GM19372 (cell line): ENCODE results near the gene FRMD1.

ENCODE experiments used
- ATAC-seq: cut with Tn5 transposase; IDR thresholded peaks from one replicate; pipeline ENCODE4 v1.9.1; 2021; ENCODE audit warnings: mild to moderate bottlenecking, low read depth, moderate library complexity; ENCODE audit not compliant: unreplicated experiment

Gene FRMD1

DNA sequence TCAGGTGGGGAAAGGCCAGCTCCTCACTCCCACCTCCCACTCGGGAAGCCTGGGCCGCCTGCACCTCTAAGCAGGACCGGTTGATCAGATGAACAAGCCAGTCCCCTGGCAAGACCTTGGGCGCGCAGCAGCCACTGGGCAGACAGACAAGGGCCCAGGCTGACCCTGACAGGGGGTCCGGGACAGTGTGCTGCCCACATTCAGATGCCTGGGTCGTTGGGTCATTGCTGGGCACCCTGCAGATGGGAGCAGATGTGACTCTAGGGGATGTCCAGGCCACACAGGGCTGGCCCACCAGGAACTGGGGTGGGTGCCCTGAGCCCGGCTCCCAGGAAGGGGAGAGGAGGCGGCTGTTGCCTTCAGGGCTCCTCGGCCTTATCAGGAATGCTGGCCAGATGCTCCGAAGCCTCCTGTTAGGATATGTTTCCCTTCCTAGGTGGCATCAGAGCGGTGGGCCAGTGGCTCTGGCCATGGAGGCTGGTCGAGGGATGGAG lies 17.3 kb upstream of the FRMD1 start:
- ATAC-seq = no peak

GRCh38 chr6:168095716-168096250 lies 16.8 kb upstream of the FRMD1 start:
- no peak for ATAC-seq

DNA sequence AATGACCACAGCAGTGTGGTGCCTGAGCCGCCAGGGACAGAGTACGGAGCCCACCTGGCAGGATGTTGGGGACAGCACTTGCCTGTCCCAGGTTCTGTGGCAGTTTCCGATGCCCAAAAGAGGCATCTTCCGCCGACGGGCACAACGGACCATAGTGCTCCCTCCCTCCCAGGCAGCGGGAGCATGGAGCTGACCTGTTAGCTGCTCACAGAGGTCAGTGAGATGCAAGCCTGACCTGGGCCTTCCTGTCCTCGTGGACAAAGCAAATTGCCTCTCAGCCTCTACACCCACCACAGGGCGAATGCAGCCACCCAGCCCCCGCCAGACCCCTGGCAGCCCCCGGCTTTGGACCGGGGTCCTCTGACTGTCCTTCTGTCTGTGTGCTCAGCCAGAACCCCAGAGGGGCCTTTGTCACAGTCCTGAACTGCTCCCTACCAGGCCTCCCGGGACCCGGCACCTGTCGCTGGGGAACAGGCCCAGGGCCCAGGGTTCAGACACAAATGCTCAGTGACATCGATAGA lies 16.2 kb upstream of the FRMD1 start:
- no peak for ATAC-seq

- ATAC-seq = no peak
These were observed 14.6 kb upstream of the FRMD1 start for GRCh38 chr6:168093634-168094033.

DNA sequence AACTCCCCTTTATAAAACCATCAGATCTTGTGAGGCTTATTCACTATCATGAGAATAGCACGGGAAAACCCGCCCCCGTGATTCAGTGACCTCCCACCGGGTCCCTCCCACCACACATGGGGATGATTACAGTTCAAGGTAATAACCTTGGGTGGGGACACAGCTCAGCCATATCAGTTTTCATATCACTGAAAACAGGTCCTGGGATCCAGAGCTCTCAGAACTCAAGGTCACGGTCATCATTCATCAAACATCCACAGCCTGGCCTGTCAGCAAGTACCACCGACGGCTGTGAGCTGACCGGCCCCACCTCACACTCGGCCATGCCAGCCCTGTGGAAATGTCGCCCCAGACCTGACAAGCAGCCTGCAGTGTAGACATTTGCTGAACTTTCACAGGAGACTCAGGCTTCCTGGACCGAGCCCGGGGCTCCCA lies 14.1 kb upstream of the FRMD1 start:
- no peak for ATAC-seq

DNA sequence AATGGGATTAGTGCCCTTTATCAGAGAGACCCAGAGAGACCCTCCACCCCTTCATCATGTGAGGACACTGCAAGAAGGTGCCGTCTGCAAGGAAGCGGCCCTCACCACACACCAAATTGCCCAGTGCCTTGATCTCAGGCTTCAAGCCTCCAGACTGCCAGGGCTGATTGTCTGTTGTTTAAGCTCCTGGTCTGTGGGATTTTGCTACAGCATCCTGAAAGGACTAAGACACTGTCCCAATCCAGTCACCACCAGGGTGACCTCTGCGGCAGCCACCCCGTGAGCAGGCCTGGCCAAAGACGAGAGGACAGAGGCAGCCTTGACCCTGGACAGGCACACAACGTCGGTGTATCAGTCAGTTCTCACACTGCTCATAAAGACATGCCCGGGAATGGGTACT lies 13.5 kb upstream of the FRMD1 start:
- ATAC-seq = no peak

DNA sequence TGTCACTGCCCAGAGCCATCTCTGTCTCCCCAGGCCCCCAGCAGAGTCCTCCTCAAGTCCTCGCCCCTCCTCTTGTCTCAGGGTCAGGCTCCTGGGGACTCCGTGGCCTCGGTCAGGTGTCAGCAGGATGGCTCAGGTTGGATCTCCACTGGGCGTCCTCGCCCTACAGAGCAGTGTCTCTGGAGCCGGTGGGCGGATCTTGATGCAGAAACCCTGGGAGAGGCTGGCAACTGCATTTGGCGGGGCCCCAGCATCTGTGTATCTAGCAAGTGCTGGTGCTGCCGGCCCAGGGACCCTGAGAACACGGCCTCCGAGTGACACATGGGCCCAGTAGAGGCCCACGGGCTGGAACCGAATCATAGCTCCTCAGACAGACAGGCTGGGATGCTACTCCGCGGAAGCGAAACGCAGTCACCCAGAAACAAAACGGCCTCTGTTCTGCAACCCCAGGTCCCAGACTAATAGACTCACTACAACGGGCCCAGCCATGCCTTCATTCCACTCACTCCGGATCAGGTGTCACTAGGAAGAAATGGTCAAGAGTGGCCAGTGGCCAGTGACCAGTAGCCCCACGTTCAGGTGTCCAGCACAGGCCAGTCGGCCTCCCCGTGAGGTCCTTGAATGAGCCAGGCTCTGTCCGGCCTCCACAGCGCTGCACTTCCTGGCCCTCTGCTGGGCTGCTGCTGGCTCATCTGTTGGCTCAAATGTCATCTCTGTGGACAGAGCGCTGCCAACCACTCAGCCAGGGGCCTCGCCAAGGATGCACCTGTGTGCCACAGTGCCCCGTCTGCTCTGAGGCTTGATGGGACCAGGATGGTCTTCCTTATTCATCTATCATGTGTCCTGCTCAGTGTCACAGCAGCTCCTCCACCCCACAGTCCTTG lies 12.6 kb upstream of the FRMD1 start:
- ATAC-seq = no peak

GRCh38 chr6:168090706-168091105 lies 11.7 kb upstream of the FRMD1 start:
- no peak for ATAC-seq

DNA sequence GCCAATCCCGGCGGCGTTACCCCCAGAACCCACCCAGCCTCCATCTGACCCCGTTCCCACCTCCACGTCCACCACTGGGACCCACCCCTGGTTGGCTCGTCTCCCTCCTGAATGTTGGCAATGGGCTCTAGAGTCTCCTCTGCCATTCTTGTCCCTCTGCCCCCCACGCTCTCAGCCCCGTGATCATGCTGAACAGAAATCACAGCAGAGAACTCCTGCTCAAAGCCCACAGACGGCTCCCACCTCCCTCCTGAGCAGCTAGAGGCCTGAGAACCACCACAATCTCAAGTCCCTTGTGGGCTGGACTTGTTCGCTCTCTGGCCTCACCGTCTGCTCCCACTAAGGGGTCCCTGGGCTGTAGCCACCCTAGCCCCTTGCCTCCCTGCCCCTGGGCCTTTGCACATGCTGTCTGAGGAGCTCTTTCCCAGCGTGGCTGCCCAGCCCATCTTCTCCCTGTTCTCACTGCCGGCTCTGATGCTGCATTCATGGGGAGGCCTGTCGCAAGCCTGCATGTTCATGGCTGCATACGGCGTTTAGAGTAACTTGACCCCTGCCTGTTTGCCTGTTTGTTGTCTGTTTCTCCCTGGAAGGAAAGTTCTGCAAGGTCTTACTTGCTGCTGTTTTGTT lies 11.2 kb upstream of the FRMD1 start:
- ATAC-seq = no peak

DNA sequence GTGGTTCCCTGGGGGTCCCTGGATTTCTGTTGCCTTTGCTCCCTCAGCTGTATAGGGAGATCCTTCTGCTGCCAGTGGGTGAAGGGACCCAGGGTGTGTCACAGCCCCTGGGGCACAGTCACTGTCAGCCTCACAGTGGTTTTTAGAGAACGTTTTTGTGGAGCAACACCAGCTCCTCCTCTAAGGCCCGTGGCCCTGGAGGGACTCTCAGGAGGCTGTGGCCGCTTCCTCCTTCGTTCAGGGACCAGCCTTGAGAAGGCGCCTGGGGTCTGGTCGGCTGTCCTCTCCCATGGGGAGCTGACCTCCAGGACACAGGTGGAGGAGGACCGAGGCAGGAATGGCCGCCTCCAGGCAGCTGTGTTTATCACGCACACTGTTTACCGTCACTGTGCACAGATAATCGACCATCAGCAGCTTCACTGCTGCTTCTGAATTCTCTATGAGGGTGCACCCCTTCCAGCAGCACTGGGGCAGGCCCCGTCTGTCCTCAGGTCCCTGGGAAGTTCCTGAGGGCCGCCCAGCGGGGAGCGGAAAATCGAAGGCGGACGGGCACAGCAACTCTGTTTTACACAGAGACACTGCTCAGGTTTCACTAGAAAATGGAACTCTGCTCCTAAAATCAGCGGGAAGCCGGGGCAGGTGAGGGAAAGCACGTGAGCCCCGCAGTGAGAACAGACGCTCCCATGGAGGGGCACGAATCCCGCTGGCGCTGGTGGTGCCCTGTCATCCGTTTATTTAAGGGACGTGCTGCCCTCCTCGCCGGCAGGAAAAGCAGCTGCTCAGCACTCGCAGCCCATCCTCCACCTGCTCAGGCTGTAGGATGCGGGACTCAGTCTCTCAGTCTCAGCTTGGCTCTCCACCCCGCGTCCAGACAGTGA lies 10.4 kb upstream of the FRMD1 start:
- ATAC-seq = no peak

DNA sequence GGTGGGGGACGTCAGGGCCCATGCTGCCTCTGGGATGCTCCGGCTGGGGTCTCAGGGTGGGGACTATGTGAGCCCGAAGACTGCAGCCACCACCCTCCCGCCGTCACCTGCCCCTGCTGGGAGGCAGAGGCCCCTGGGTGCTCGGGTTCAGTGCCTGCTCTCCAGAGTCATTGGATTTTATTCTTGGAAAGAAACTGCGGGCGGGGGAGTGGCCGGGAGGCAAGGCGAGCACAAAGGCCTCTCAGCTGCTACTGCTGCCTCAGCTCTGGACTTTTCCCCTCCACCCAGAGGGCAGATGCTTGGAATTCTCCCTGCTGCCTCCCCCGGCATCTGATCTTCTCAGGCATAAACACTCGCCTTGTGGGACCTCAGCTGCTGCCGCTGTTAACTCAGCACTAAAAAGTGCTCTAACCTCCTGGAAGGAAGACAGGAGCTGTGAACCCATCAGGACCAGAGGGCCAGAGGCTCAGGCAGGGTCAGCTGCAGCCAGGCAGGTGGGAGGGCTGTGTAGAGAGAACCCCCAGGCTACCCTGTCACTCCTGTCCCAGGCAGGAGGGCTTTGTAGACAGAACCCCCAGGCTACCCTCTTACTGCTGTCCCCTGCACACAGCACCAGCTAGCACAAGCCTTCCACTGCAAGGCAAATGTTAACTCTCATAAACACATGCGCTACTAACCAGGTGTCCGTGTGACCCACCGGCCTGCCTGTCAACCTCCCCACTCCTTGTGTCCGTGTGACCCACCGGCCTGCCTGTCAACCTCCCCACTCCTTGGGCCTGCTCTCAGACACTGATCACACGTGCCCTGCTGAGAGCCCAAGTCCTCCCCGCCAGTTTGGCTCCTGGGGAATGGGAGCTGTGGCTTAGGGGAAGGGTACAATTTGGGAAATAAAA lies 9.4 kb upstream of the FRMD1 start:
- ATAC-seq = no peak

- ATAC-seq = no peak
These were observed 8.6 kb upstream of the FRMD1 start for GRCh38 chr6:168087436-168088160.

- no peak for ATAC-seq
These were observed 7.6 kb upstream of the FRMD1 start for GRCh38 chr6:168086616-168087015.

- no peak for ATAC-seq
These were observed 7.1 kb upstream of the FRMD1 start for GRCh38 chr6:168086066-168086465.

DNA sequence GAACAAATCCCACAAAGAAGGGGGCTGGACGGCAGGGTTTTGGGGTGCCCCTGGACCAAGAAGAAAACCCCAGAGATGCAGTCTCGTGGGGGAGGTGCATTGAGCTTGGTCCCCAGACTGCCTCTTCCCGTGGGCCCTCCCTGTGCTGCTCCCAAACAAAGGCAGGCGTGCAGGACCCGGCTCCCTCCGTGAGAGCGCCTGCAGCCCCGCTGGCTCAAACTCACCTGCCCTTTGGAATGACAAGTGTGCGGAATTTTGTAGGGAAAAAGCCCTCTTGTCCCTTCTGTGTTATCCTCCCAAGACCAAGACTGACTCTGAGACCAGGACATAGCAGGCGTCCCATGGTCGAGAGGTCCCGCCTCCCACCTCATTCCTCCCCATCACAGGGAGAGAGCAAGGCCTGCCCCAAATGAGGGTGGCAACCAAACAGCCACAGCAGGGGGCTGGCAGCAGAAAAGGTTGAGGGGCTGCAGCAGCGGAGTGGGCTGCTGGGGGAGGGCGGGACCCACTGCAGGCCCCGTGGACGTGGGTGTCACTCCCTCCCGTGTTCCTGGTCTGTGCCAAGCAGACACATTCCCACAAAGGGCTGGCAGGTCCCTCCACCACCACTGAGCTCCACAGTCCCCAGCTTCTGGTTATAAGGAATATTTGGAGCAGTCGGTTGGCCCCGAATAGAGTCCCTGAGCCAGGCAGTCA lies 5.6 kb upstream of the FRMD1 start:
- ATAC-seq = no peak

DNA sequence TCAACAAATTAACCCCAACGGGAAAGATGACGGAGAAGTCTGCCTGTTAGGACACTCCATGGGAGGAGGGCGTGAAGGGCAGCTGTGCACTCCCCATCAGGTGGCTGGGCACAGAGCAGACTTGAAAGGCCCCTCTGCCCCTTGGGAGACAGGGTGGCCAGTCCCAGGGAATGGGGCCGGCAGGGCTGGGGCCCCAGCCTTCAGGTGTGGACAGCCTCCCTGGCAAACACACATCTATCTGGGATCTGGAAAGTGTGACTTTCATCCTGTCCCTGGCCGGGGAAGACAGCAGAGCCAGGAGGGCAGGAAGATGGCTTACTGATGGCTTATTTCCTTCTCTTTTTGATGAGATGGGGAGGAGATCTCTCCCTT lies 4.5 kb upstream of the FRMD1 start:
- ATAC-seq = no peak

GRCh38 chr6:168082860-168083513 lies 4.0 kb upstream of the FRMD1 start:
- ATAC-seq = no peak
